Activated CD4-positive, alpha-beta T cell treated with anti-CD3 and anti-CD28 coated beads, Interleukin-2, amount 10 ng/mL, durations not matched to agents 24 days and 14 days (primary cell): Measurements from ENCODE around the gene FRS3. TPM values are rescaled to one million over a fixed set of nuclear protein-coding genes. Genes with fewer than 3 reads are reported as not detected.

Experiments
- total RNA-seq: library from RNA; stranded (reverse); gene quantifications from 2 replicates; pipeline ENCODE4 v1.2.3, GENCODE V29; 2022

FRS3 gene
- total RNA-seq, 1 donor from 2014 or later, result 6.8 TPM

Other genes with a start within 250 kb of the FRS3 start
- 16.9 and 17.6 TPM in 2 replicates for gene FOXP4, start 233.5 kb downstream of the FRS3 start, total RNA-seq
- gene MDFI, start 141.4 kb downstream of the FRS3 start, total RNA-seq, result not detected in 2 replicates
- gene TFEB, start 44.3 kb downstream of the FRS3 start, total RNA-seq, result 14.1 and 14.9 TPM in 2 replicates
- not detected in 2 replicates for gene PGC, start 32.5 kb downstream of the FRS3 start, total RNA-seq
- not detected in 2 replicates for gene PRICKLE4, start 882 bp upstream of the FRS3 start, total RNA-seq
- 367 and 376 TPM in 2 replicates for gene TOMM6, start 7.8 kb upstream of the FRS3 start, total RNA-seq
- 5.8 and 6.3 TPM in 2 replicates for gene USP49, start 115.5 kb upstream of the FRS3 start, total RNA-seq
- 21.9 and 22.8 TPM in 2 replicates for gene MED20, start 141.2 kb upstream of the FRS3 start, total RNA-seq
- gene BYSL, start 141.6 kb upstream of the FRS3 start, total RNA-seq, result 79.6 and 81.4 TPM in 2 replicates
- gene CCND3, start 161.9 kb upstream of the FRS3 start, total RNA-seq, result 483 and 491 TPM in 2 replicates